T-cell (primary cell): ENCODE results near the gene GNG7. TPM values are rescaled to one million over a fixed set of nuclear protein-coding genes. Genes with fewer than 3 reads are reported as not detected.

Experiments
- ATAC-seq, 4 experiments: fragments of 200-7000 bp in 3 of 4; fragments of 150-1000 bp in 1 of 4; cut with Tn5 transposase; replicated peaks in 1 of 4; 1 replicate in 3 of 4; 2 replicates in 1 of 4; pipeline ENCODE4 v1.10.0; 2021; ENCODE audit warnings: moderate library complexity in 3 of 4, mild to moderate bottlenecking in 2 of 4, moderate number of reproducible peaks in 1 of 4
- CTCF ChIA-PET, 2 donors: fragments of 300-600 bp; sonication (Branson Sonifier 250); formaldehyde crosslinking; loops; one replicate each; lab custom pipeline; 2022; ENCODE audit warnings: antibody characterized with exemption in 2 of 2; lab: Charles Lee
- POLR2A ChIA-PET, 2 donors: fragments of 300-600 bp; sonication (Branson Sonifier 250); formaldehyde crosslinking; loops; one replicate each; lab custom pipeline; 2022; ENCODE audit warnings: antibody characterized with exemption in 2 of 2; lab: Charles Lee
- DNase-seq, 35 experiments: peaks; one replicate each; pipeline versions ENCODE4 v3.0.0 to v3.0.0-alpha.2; 2013 to 2023
- H3K27ac ChIP-seq: one replicate; pipeline ENCODE4 v1.5.1; 2013; ENCODE audit warnings: low read length
- H3K27me3 ChIP-seq, 2 experiments: replicated peaks in 1 of 2; 1 replicate in 1 of 2; 2 replicates in 1 of 2; pipeline versions ENCODE4 v1.6.1 to v1.7.0; 2013; ENCODE audit warnings: low read length in 1 of 2, mixed read lengths in 1 of 2; ENCODE audit not compliant: control insufficient read depth in 2 of 2, insufficient read depth in 2 of 2; ENCODE audit errors: extremely low read depth in 1 of 2
- H3K36me3 ChIP-seq, 2 donors: 1 replicate in 1 of 2; 2 replicates in 1 of 2; pipeline versions ENCODE4 v1.6.1 to v1.7.0; 2013; ENCODE audit warnings: low read length in 1 of 2; ENCODE audit not compliant: control insufficient read depth in 2 of 2, insufficient read depth in 1 of 2; ENCODE audit errors: extremely low read depth in 1 of 2
- H3K4me1 ChIP-seq, 2 experiments: 1 replicate in 1 of 2; 2 replicates in 1 of 2; pipeline versions ENCODE4 v1.6.1 to v1.7.0; 2013; ENCODE audit warnings: low read length in 2 of 2, mixed read lengths in 1 of 2; ENCODE audit not compliant: insufficient read depth in 2 of 2, control insufficient read depth in 1 of 2; ENCODE audit errors: extremely low read depth in 1 of 2
- H3K4me3 ChIP-seq, 2 donors: 1 replicate in 1 of 2; 2 replicates in 1 of 2; pipeline versions ENCODE4 v1.5.1 to v1.7.0; 2013; ENCODE audit warnings: mild to moderate bottlenecking in 2 of 2, low read length in 1 of 2, moderate library complexity in 1 of 2; ENCODE audit not compliant: control insufficient read depth in 1 of 2; ENCODE audit errors: extremely low read depth in 1 of 2
- H3K9me3 ChIP-seq: 2 replicates; pipeline ENCODE4 v1.7.0; 2013
- H3K27ac Mint-ChIP-seq, 2 donors: one replicate each; pipeline ENCODE4 v1.8.0; 2020 to 2021; ENCODE audit warnings: mild to moderate bottlenecking in 2 of 2, mixed read lengths in 2 of 2
- H3K27me3 Mint-ChIP-seq, 2 donors: one replicate each; pipeline ENCODE4 v1.8.0; 2021 to 2022; ENCODE audit warnings: mixed read lengths in 2 of 2
- H3K36me3 Mint-ChIP-seq: one replicate; pipeline ENCODE4 v1.8.0; 2021; ENCODE audit warnings: mixed read lengths
- H3K4me1 Mint-ChIP-seq, 3 donors: one replicate each; pipeline ENCODE4 v1.8.0; 2020 to 2022; ENCODE audit warnings: mixed read lengths in 3 of 3, mild to moderate bottlenecking in 1 of 3
- H3K4me3 Mint-ChIP-seq, 3 donors: one replicate each; pipeline ENCODE4 v1.8.0; 2020 to 2022; ENCODE audit warnings: mild to moderate bottlenecking in 3 of 3, mixed read lengths in 3 of 3, moderate library complexity in 3 of 3
- H3K9me3 Mint-ChIP-seq, 3 donors: one replicate each; pipeline ENCODE4 v1.8.0; 2020 to 2022; ENCODE audit warnings: mixed read lengths in 3 of 3
- WGBS: methylation state at CpG from one replicate; pipeline ENCODE4 v1.1.5; 2013; ENCODE audit warnings: missing lambda C conversion rate; ENCODE audit not compliant: insufficient coverage; 5-methylcytosine and 5-hydroxymethylcytosine counted together
- total RNA-seq, 35 experiments: library from RNA in 6 of 35; stranded (reverse) in 6 of 35; fragments of 120-200 nt in 1 of 35; gene quantifications; one replicate each; pipeline versions ENCODE4 v1.2.1 to v1.2.4 and lab custom pipeline; 2013 to 2026

GNG7 gene
- total RNA-seq, 5 donors from 2014 or later (not counting 1 experiment from before 2014, with no cell fraction given): 4.5 to 7.2 (median 5.7) TPM

DNA sequence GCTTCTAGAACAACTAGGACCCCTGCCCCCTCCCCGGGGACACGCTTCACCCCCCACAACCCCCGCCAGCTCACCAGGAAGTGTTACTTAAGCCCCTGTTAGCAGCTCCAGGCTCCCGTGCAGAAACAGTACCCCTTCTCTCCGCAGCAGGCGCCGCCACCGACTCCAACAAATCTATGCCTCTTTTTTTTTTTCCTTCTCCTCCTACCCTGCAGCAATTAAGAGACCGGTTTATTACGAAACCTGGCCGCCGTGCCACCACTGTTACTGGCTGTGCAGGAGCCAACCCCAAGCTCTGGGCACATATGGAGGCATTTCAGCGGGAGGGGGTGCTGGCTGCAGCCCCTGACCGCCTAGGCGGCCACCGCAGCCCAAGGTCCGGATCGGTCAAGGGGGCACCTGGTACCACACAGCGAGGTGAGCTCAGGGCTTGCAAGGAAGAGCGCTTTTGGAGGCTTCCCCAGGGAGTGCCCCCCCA, 224.2 kb downstream of the GNG7 start:
- H3K36me3 Mint-ChIP-seq: peaks cover 15% of the 10 kb centered on the region
- H3K4me3 Mint-ChIP-seq: peak overlapping the region; percentile 95 to 100 (median 99)
- Histone ChIP-seq H3K36me3 (peaks cover 0 to 2% of the 10 kb centered on the region in 2 donors), H3K27ac (peak overlapping the region; percentile 76), H3K4me3 (peak overlapping the region; percentile 60 to 87), H3K27me3 (no peaks in the 10 kb centered on the region), H3K9me3 (no peaks in the 10 kb centered on the region), H3K4me1 (peaks cover 13 to 47% of the 10 kb centered on the region in 2 experiments)
- WGBS: 0% methylated on average over 17 of the region's 20 CpGs
- POLR2A ChIA-PET: interaction anchor here (0.5 to 3.4 kb wide), 9 partner anchors 51 to 477 kb away, joined by 3 to 35 read pairs (median 3); partner anchors contain the start of genes THOP1 (in 1 of the 2) and TIMM13 (in 1 of the 2)
- ATAC-seq: peak in 3 of 4 experiments; percentile 5 to 8 (median 7)
- peaks cover 11 to 33% (median 22%) of the 10 kb centered on the region in 3 donors for H3K4me1 Mint-ChIP-seq
- CTCF ChIA-PET: interaction anchor here in 1 of 2 donors (0.6 to 1.3 kb wide), 5 partner anchors 75 to 142 kb away, joined by 3 to 8 read pairs (median 5); no protein-coding TSS in a partner anchor
- H3K9me3 Mint-ChIP-seq: peaks cover 0 to 5% (median 0%) of the 10 kb centered on the region in 3 donors
- DNase-seq: peak in 34 of 35 experiments; percentile 26 to 75 (median 60)
- no peaks in the 10 kb centered on the region for H3K27me3 Mint-ChIP-seq
- peak overlapping the region; percentile 96 to 99 for H3K27ac Mint-ChIP-seq

DNA sequence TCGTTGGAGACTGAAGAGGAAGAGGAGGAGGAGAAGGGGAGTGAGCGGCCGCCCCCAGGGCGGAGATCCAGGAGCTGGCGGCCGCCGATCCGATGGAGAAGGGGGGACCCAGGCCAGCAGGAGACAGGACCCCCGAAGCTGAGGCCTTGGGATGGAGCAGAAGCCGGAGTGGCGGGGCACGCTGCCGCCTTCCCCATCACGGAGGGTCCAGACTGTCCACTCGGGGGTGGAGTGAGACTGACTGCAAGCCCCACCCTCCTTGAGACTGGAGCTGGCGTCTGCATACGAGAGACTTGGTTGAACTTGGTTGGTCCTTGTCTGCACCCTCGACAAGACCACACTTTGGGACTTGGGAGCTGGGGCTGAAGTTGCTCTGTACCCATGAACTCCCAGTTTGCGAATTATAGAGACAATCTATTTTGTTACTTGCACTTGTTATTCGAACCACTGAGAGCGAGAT, 224.7 kb downstream of the GNG7 start:
- H3K9me3 ChIP-seq: no peaks in the 10 kb centered on the region
- peak in 7 of 35 experiments; percentile 16 to 50 (median 26) for DNase-seq

DNA sequence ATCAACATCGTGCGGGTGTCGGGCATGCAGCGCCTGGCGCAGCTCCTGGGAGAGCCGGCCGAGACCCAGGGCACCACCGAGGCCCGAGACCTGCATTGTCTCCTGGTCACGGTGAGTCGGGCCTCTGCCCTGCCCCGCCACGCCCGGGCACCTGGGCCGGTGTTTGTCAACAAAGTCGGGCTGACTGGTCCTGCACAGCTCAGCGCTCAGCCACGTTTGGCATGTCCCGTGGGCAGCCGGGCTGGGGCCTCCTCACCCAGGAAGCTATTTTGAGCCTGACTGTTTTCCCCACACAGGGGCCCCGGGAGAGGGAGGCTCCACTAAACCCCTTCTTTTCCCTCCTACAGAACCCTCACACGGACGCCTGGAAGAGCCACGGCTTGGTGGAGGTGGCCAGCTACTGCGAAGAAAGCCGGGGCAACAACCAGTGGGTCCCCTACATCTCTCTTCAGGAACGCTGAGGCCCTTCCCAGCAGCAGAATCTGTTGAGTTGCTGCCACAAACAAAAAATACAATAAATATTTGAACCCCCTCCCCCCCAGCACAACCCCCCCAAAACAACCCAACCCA, 225.3 kb downstream of the GNG7 start:
- POLR2A ChIA-PET: interaction anchor here (0.8 to 3.4 kb wide), 11 partner anchors 21 to 144 kb away, joined by 3 to 52 read pairs (median 5); no protein-coding TSS in a partner anchor
- 3% methylated on average over 16 of the region's 27 CpGs for WGBS

More for the DNA sequence above, 224.7 kb downstream of the GNG7 start:
- Mint-ChIP-seq H3K4me1 (peaks cover 11 to 33% (median 23%) of the 10 kb centered on the region in 3 donors), H3K9me3 (no peaks in the 10 kb centered on the region), H3K4me3 (peak overlapping the region; percentile 95 to 100 (median 99)), H3K27ac (peak overlapping the region; percentile 96 to 99), H3K27me3 (no peaks in the 10 kb centered on the region), H3K36me3 (peaks cover 15% of the 10 kb centered on the region)
- Histone ChIP-seq H3K36me3 (peaks cover 0 to 2% of the 10 kb centered on the region in 2 donors), H3K27ac (peak overlapping the region; percentile 76), H3K27me3 (no peaks in the 10 kb centered on the region), H3K4me3 (peak overlapping the region; percentile 60 to 87), H3K4me1 (peaks cover 13 to 47% of the 10 kb centered on the region in 2 experiments)
- WGBS: 33% methylated on average over 15 of the region's 21 CpGs
- CTCF ChIA-PET: interaction anchor here in 1 of 2 donors (0.7 to 1.3 kb wide), 4 partner anchors 75 to 143 kb away, joined by 3 to 8 read pairs (median 4); no protein-coding TSS in a partner anchor
- ATAC-seq: no peak
- POLR2A ChIA-PET: interaction anchor here (0.5 to 3.4 kb wide), 9 partner anchors 26 to 308 kb away, joined by 3 to 35 read pairs (median 3); partner anchors contain the start of genes THOP1 (in 1 of the 2) and TIMM13 (in 1 of the 2)

DNA sequence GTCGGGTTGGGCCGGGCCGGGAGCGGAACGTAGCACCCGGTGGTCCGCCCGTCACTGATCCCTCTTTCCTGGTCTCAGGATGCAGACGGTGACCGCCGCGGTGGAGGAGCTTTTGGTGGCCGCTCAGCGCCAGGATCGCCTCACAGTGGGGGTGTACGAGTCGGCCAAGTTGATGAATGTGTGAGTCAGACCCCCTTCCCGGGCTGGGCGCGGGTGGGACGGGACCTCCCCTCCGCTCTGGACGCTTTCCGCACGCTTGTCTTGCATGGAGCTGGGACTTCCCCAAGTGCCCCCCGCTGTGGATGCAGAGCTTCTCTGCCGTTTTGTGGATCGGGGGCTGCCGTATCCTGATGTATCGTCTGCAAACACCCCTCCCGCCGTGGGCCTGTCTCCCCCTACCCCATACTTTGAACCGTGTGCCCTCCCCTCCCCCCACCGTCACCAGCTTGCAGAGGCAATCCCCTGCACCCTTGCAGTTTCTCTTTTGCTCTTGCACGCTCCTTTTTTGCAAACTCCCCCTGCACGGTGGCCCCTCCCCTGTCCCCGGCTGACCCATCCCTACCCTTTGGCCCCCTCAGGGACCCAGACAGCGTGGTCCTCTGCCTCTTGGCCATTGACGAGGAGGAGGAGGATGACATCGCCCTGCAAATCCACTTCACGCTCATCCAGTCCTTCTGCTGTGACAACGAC, 225.9 kb downstream of the GNG7 start:
- H3K4me1 ChIP-seq: peaks cover 13 to 47% of the 10 kb centered on the region in 2 experiments
- H3K27ac Mint-ChIP-seq: peak overlapping the region; percentile 85 to 99
- DNase-seq (peak in 33 of 35 experiments; percentile 29 to 72 (median 47)), ATAC-seq (peak; percentile 3 to 12 (median 6))
- H3K27ac ChIP-seq: peak overlapping the region; percentile 76
- WGBS: under 1% methylated on average over 37 of the region's 42 CpGs
- H3K27me3 Mint-ChIP-seq: no peaks in the 10 kb centered on the region
- no peaks in the 10 kb centered on the region for H3K27me3 ChIP-seq
- H3K9me3 Mint-ChIP-seq: no peaks in the 10 kb centered on the region
- peak overlapping the region; percentile 95 to 100 (median 99) for H3K4me3 Mint-ChIP-seq
- peaks cover 15% of the 10 kb centered on the region for H3K36me3 Mint-ChIP-seq
- H3K36me3 ChIP-seq: peaks cover 0 to 2% of the 10 kb centered on the region in 2 donors
- H3K9me3 ChIP-seq: no peaks in the 10 kb centered on the region
- CTCF ChIA-PET: interaction anchor here (0.6 to 2.2 kb wide), 21 partner anchors 20 to 559 kb away, joined by 3 to 21 read pairs (median 5); partner anchors contain the start of gene LMNB2 (in 1 of the 2)
- POLR2A ChIA-PET: interaction anchor here (0.5 to 3.4 kb wide), 25 partner anchors 18 to 559 kb away, joined by 3 to 52 read pairs (median 6); partner anchors contain the start of genes TIMM13 (in 1 of the 2) and ZNF57 (in 1 of the 2)
- peaks cover 11 to 33% (median 23%) of the 10 kb centered on the region in 3 donors for H3K4me1 Mint-ChIP-seq
- H3K4me3 ChIP-seq: peak overlapping the region; percentile 87 to 100

More for the DNA sequence above, 225.3 kb downstream of the GNG7 start:
- CTCF ChIA-PET: interaction anchor here in 1 of 2 donors (0.7 to 2.2 kb wide), 8 partner anchors 76 to 302 kb away, joined by 3 to 21 read pairs (median 8); no protein-coding TSS in a partner anchor
- H3K4me1 Mint-ChIP-seq: peaks cover 11 to 33% (median 23%) of the 10 kb centered on the region in 3 donors
- no peaks in the 10 kb centered on the region for H3K9me3 Mint-ChIP-seq
- peak overlapping the region; percentile 87 to 100 for H3K4me3 ChIP-seq
- H3K36me3 ChIP-seq: peaks cover 0 to 2% of the 10 kb centered on the region in 2 donors
- peaks cover 15% of the 10 kb centered on the region for H3K36me3 Mint-ChIP-seq
- peak overlapping the region; percentile 85 to 99 for H3K27ac Mint-ChIP-seq
- ATAC-seq (peak in 1 of 4 experiments; percentile 1), DNase-seq (peak in 3 of 35 experiments; percentile 19 to 49 (median 26))
- no peaks in the 10 kb centered on the region for H3K27me3 Mint-ChIP-seq
- H3K27ac ChIP-seq: peak overlapping the region; percentile 76
- peak overlapping the region; percentile 95 to 100 (median 99) for H3K4me3 Mint-ChIP-seq
- H3K4me1 ChIP-seq: peaks cover 13 to 47% of the 10 kb centered on the region in 2 experiments
- H3K9me3 ChIP-seq: no peaks in the 10 kb centered on the region
- H3K27me3 ChIP-seq: no peaks in the 10 kb centered on the region

DNA sequence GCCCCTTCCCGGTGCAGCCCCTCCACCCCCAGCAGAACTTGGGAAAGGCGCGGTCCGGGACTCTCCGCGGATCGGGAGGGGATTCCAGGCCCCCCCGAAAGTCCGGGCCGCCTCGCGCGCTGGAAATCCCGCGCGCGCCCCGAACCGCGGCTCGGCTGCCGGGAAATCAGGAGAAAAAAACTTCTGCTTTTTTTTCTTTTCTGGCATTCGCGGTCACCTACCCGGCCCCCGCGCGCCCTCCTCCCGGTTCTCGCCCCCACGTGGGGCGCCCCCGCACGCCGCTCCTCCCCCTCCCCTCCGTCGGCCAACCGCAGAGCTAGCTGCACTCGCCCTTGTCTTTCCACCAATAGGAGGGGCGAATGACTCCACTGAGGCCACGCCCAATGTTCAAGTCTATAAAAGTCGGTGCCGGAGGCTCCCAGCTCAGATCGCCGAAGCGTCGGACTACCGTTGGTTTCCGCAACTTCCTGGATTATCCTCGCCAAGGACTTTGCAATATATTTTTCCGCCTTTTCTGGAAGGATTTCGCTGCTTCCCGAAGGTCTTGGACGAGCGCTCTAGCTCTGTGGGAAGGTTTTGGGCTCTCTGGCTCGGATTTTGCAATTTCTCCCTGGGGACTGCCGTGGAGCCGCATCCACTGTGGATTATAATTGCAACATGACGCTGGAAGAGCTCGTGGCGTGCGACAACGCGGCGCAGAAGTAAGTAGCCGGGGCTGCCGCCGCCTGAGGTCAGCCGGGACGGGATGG, 226.6 kb downstream of the GNG7 start, which contains the start of gene GADD45B:
TSS of gene GADD45B (plus strand) at position 426 of the 749 bp plus-strand sequence. CDS start at position 658, 232 bp downstream.
- Histone ChIP-seq H3K4me1 (peaks cover 13 to 47% of the 10 kb centered on the region in 2 experiments), H3K4me3 (peak within 1 kb of the TSS; percentile 87 to 100), H3K27ac (peak within 1 kb of the TSS; percentile 76), H3K27me3 (no peaks in the 10 kb centered on the region), H3K9me3 (no peaks in the 10 kb centered on the region), H3K36me3 (peaks cover 0 to 2% of the 10 kb centered on the region in 2 donors)
- Mint-ChIP-seq H3K4me1 (peaks cover 11 to 33% (median 23%) of the 10 kb centered on the region in 3 donors), H3K27ac (peak within 1 kb of the TSS; percentile 85 to 99), H3K36me3 (peaks cover 15% of the 10 kb centered on the region), H3K9me3 (no peaks in the 10 kb centered on the region), H3K4me3 (peak within 1 kb of the TSS; percentile 95 to 100 (median 99)), H3K27me3 (no peaks in the 10 kb centered on the region)
- DNase-seq (peak; percentile 91 to 99 (median 96)), ATAC-seq (peak; percentile 56 to 70 (median 70))
- CTCF ChIA-PET: interaction anchor here (0.5 to 2.2 kb wide), 23 partner anchors 8 to 559 kb away, joined by 3 to 21 read pairs (median 4); partner anchors contain the start of genes LMNB2 (in 1 of the 2) and TIMM13 (in 1 of the 2)
- 0% methylated on average over 55 of the region's 70 CpGs for WGBS
- POLR2A ChIA-PET: interaction anchor here (0.5 to 3.4 kb wide), 36 partner anchors 10 to 638 kb away, joined by 3 to 52 read pairs (median 6); partner anchors contain the start of genes TIMM13 (in 1 of the 2) and ZNF57 (in 1 of the 2)
